Osteocyte (in vitro differentiated cells): Measurements from ENCODE around the gene PNMA8C. TPM values are rescaled to one million over a fixed set of nuclear protein-coding genes. Genes with fewer than 3 reads are reported as not detected.
A peak's percentile ranks its signal among the peaks of the same experiment; 100 is the strongest.
"Not testable (repeated sequence)": the region's sequence is repeated elsewhere in the genome, so short reads cannot be mapped to it uniquely, and the experiment has no call there.

Experiments used
- DNase-seq: peaks from one replicate; pipeline ENCODE4 v3.0.0; 2021; ENCODE audit warnings: mixed read lengths; ENCODE audit not compliant: unreplicated experiment; ENCODE audit errors: extremely low spot score
- H3K27ac Mint-ChIP-seq: one replicate; pipeline ENCODE4 v1.8.0; 2021; ENCODE audit warnings: mild to moderate bottlenecking, mixed read lengths; ENCODE audit not compliant: unreplicated experiment
- H3K27me3 Mint-ChIP-seq: one replicate; pipeline ENCODE4 v1.8.0; 2021; ENCODE audit warnings: mixed read lengths; ENCODE audit not compliant: unreplicated experiment
- H3K36me3 Mint-ChIP-seq: one replicate; pipeline ENCODE4 v1.8.0; 2021; ENCODE audit warnings: mixed read lengths; ENCODE audit not compliant: unreplicated experiment
- H3K4me1 Mint-ChIP-seq: one replicate; pipeline ENCODE4 v1.8.0; 2021; ENCODE audit warnings: mixed read lengths; ENCODE audit not compliant: unreplicated experiment
- H3K4me3 Mint-ChIP-seq: one replicate; pipeline ENCODE4 v1.8.0; 2021; ENCODE audit warnings: mild to moderate bottlenecking, moderate library complexity, mixed read lengths; ENCODE audit not compliant: unreplicated experiment
- H3K9me3 Mint-ChIP-seq: one replicate; pipeline ENCODE4 v1.8.0; 2021; ENCODE audit warnings: mixed read lengths; ENCODE audit not compliant: unreplicated experiment
- total RNA-seq: library from RNA; stranded (reverse); gene quantifications from 2 replicates; pipeline ENCODE4 v1.2.1, GENCODE V29; 2021
- TF ChIP-seq, protein P1 (sequence below): fragments of 200-600 bp; sonication (generic); IDR thresholded peaks from 2 replicates; pipeline ENCODE4 v1.5.0; 2021; ENCODE audit warnings: antibody characterized with exemption, mild to moderate bottlenecking, moderate library complexity

PNMA8C gene
- total RNA-seq, 1 donor from 2014 or later: 0.11 TPM

DNA sequence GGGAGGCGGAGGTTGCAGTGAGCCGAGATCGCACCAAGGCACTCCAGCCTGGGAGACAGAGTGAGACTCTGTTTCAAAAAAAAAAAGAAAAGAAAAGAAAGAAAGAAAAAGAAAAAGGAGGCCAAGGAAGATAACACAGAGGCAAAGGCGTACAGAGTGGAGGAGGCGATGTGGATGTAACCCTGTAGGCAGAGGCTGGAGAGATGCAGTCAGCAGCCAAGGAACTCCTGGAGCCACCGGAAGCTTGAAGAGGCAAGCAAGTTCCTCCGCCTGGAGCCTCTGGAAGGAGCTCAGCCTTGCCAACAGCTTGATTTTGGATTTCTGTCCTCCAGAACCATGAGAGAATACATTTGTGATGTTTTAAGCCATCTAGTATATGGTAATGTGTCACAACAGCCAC is 8.7 kb downstream of the PNMA8C start:
- no peaks in the 10 kb centered on the region for H3K9me3 Mint-ChIP-seq

DNA sequence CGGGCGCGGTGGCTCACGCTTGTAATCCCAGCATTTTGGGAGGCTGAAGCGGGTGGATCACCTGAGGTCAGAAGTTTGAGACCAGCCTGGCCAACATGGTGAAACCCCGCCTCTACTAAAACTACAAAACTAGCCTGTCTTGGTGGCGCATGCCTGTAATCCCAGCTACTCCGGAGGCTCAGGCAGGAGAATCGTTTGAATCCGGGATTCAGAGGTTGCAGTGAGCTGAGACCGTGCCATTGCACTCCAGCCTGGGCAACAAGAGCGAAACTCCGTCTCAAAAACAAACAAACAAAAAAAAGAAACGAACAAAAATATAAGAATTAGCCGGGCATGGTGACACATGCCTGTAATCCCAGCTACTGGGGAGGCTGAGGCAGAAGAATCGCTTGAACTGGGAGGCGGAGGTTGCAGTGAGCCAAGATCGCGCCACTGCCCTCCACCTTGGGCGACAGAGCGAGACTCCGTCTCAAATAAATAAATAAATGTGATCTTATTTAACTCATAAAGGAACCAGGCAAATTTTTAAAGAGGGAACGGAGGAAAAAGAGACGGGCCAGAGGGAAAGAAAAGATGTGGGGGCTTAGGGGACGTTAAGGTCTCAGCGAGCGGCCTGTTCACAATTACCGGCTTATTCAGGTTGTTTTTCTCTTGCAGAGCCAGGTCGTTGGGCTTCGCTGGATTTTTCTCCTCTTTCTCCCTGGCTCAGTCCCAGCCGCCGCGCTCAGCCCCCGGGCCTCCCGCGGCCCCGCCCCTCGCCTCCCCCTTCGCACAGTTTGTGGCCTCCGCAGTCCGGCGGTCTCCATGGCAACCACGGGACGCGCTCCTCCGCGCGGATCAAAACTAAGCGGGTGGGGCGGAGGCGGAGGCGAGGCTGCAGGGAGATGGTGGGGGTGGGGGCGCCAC is 12.7 kb downstream of the PNMA8C start:
- peak overlapping the region; percentile 70 for H3K4me3 Mint-ChIP-seq
- DNase-seq: peak; percentile 96
- not testable (repeated sequence) for H3K9me3 Mint-ChIP-seq, H3K36me3 Mint-ChIP-seq, H3K27me3 Mint-ChIP-seq
- peaks cover 41% of the 10 kb centered on the region for H3K4me1 Mint-ChIP-seq
- peak overlapping the region; percentile 86 for H3K27ac Mint-ChIP-seq

More for the DNA sequence above, 8.7 kb downstream of the PNMA8C start:
- no peaks in the 10 kb centered on the region for H3K27me3 Mint-ChIP-seq
- H3K4me1 Mint-ChIP-seq: peaks cover 18% of the 10 kb centered on the region
- no peak overlapping the region for H3K27ac Mint-ChIP-seq
- H3K36me3 Mint-ChIP-seq: no peaks in the 10 kb centered on the region
- H3K4me3 Mint-ChIP-seq: no peak overlapping the region
- TF ChIP-seq, protein P1, sequence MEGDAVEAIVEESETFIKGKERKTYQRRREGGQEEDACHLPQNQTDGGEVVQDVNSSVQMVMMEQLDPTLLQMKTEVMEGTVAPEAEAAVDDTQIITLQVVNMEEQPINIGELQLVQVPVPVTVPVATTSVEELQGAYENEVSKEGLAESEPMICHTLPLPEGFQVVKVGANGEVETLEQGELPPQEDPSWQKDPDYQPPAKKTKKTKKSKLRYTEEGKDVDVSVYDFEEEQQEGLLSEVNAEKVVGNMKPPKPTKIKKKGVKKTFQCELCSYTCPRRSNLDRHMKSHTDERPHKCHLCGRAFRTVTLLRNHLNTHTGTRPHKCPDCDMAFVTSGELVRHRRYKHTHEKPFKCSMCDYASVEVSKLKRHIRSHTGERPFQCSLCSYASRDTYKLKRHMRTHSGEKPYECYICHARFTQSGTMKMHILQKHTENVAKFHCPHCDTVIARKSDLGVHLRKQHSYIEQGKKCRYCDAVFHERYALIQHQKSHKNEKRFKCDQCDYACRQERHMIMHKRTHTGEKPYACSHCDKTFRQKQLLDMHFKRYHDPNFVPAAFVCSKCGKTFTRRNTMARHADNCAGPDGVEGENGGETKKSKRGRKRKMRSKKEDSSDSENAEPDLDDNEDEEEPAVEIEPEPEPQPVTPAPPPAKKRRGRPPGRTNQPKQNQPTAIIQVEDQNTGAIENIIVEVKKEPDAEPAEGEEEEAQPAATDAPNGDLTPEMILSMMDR: no peak
- no peak for DNase-seq

DNA sequence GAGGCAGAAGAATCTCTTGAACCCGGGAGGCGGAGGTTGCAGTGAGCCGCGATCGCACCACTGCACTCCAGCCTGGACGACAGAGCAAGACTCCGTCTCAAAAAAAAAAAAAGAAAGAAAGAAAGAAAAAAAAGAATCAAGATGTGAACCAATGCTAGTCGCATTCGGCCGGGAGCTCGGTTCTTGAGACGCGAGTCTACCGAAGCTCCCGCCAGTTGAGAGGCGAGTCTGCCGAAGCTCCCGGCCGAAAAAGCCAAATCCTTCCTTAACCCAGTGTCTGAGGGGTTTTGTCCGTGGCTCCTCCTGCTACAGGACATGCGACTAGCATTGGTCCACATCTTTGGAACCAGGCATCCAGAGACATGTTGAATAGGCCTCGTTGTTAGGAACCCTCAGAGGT is 13.8 kb downstream of the PNMA8C start:
- Mint-ChIP-seq H3K4me1 (peaks cover 52% of the 10 kb centered on the region), H3K36me3 (peaks cover 13% of the 10 kb centered on the region)
- not testable (repeated sequence) for DNase-seq, H3K9me3 Mint-ChIP-seq, H3K27me3 Mint-ChIP-seq, H3K4me3 Mint-ChIP-seq, H3K27ac Mint-ChIP-seq

DNA sequence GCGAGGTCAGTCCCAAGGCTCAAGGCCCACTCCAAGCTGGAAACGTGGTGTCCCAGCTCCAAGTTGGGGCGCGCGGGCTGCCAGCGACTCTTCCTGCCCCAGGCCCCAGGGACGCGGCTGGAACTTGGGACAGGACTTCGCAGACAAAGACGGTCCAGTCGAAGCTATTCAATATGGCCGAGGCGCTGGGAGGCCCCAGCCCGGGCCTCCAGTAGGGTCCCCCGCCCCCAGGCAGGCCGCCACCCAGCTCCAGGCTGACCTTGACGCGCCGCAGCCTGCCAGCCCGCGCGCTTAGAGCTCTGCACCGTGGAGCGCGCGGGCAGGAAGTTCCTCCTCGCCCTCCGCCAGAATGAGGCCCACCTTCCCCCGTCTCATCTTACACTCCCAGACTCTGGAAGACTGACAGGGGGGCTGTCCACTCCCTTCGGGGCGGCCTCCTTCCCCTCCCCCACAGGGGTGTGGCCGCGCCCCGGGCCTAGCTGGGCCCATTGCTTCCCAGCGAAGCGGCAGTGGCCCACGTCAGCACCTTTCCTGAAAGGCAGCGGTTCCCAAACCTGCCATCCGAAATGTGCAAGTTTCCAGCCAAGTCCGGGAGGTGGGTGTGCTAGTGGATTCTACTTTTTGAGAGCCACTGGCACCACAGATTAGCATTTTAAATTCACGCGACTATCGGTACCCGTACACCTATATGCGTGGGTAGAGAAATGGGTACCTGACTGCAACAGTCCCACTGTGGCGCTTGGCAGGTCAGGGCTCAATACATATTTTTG is 15.3 kb downstream of the PNMA8C start, which contains the start of gene CCDC8:
Gene CCDC8 (minus strand): TSS at position 303 of the 770 bp plus-strand sequence. CDS start 754 bp downstream, outside the sequence.
- Mint-ChIP-seq H3K9me3 (no peaks in the 10 kb centered on the region), H3K36me3 (peaks cover 17% of the 10 kb centered on the region), H3K4me1 (peaks cover 60% of the 10 kb centered on the region), H3K27ac (peak within 1 kb of the TSS; percentile 94), H3K27me3 (peaks cover 2% of the 10 kb centered on the region), H3K4me3 (peak within 1 kb of the TSS; percentile 95)
- DNase-seq: peak; percentile 97
- TF ChIP-seq, protein P1: no peak

DNA sequence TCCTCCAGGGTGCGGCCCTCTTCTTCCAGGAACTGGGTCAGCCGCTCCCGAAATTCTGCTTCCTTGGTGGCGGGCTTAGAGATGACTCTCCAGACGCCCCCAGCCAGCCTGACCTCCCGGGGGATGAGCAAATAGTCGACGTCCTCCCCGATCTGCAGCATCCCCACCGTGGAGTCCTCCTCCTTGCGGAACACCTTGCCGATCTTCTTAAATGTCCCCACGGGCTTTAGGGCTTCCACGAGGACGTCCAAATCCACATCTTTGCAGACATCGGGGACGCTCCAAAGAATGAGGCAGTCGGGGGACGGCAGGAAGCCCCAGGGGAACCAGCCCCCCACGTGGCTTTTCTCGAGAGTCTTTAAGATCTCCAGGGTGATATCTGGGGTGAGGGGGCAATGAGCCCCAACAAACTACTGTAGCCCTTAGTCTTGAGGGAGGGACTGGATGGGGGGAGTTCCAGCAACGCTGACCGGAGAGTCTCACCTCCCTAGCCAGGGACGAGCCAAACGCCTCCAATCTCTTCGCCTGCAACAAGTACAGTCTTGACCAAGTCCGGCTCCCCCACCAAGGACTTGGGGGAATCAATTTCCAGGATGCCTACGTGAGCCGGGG is 16.0 kb downstream of the PNMA8C start:
- Mint-ChIP-seq H3K27ac (peak overlapping the region; percentile 94), H3K4me3 (peak overlapping the region; percentile 95), H3K9me3 (no peaks in the 10 kb centered on the region), H3K36me3 (peaks cover 18% of the 10 kb centered on the region), H3K27me3 (peaks cover 3% of the 10 kb centered on the region), H3K4me1 (peaks cover 67% of the 10 kb centered on the region)
- DNase-seq: no peak
- TF ChIP-seq, protein P1: no peak
